Stimulated activated naive CD4-positive, alpha-beta T cell (primary cell): ENCODE measurements around the gene RBP5.
A peak's percentile ranks its signal among the peaks of the same experiment; 100 is the strongest.

Source experiments
- DNase-seq, 6 experiments: peaks; one replicate each; lab custom pipeline; 2025; lab: John Stamatoyannopoulos, UW

RBP5 gene

DNA sequence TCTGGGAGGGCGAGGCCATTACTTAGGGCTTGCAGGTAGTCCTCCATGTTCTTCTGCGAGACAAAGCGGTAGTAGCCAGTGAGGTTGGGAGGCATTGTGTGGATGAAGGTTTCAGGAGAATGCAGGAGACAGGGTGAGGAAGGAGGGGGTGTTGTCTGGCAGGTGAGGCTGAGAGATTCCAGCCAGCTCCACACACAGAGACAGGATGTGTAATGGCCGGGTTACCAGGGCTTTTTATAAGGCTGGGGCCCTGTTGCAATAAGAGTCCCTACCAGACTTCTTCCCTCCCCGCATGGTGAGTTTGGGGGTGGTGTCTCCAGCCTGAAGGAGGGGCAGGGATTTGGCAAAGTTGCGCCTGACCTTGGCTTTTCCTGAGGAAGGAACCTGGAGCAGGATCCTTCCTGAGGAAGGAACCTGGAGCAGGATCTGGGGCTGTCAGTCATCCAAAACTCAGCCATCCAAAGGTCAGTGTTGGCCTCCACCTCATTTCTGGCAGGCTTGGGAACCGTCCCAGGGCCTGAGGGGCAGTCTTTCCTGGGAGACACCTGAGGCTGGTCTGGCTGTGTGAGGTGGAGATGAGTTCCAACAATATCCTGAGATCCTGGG is at the start of gene RBP5:
Gene RBP5 (minus strand): TSS at position 209 of the 606 bp plus-strand sequence. CDS start 114 bp downstream, at position 95.
- no peak for DNase-seq

DNA sequence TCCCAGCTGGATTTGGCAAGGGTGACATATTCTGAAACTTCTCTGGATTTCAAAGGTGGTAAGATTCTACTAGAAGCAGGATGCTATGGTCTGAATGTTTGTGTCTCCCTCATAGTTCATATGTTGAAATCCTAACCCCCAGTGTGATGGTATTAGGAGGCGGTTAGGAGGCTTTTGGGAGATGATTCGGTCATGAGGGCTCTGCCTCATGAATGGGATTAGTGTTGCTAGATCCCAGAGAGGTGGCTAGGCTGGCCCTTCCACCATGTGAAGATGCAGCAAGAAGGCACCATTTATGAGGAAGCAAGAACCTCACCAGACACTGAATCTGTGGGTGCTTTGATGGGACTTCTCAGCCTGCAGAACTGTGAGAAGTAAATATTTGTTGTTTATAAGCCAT is 49.8 kb upstream of the RBP5 start:
- no peak for DNase-seq

DNA sequence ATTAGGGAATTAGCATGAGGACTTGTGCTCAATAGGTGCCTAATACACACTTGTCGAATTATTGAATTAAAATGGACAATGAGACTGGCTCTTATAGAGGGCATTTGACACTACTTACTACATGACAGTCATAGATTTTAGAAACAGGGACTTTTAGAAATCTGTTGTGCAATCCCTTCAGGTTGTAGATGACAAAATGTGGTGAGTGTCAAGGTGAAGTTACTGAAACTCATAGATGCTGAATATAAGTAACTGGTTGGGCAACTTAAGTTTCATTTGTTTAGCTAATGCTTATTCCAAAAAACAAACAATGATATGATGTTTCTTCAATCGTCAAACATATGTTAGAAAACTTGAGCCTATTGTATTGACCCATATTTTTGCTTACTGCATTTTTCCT is 47.9 kb upstream of the RBP5 start:
- DNase-seq: no peak

DNA sequence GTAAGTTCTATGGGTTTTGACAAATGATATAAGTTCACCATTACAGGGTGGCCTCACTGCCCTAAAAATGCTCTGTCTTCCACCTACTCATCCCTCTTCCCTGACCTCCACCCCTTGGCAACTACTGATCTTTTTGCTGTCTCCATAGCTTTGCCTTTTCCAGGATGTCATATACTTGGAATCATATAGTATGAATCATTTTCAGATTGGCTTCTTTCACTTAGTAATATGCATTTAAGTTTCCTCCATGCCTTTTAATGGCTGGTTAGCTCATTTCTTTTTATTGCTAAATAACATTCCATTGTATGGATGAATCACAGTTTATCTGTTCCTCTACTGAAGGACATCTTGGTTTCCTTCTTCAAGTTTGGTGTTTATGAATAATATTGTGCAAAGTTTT is 46.8 kb upstream of the RBP5 start:
- DNase-seq: no peak

DNA sequence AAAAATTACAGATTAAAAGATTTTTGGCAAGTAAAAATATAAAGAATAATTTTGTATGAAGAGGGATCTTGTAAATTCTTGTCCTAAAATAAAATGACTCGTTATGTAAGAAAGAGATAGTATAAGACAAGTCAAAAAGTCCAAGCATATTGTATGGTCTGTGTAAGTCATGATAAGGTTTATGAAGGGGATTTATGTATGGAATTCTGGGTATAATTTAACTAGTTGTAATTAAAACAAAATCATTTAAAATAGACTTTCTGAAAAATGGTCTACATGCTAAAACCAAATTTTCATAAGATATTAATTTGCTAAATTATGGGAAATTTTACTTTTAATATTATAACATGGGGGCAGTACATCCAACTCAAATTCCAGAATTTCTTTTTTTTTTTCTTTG is 43.2 kb upstream of the RBP5 start:
- DNase-seq: no peak

DNA sequence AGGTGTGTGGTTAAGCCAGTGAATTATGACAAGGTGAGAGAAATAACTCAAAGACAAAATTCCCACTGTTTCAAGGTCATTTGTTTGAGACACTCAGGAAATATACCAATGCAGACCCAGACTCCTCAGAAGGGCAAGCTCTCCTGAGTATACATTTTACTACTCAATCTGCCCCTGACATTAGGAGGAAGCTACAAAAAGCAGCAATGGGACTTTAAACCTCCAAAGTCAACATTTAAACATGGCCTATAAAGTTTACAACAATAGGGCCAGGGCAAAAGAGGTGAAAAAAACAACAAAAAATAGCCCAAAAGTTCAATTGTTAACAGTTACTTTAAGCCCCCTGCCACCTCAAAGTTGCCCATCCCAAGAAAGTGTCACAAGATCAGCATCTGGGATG is 41.3 kb upstream of the RBP5 start:
- DNase-seq: no peak

GRCh38 chr12:7162691-7163114 is 34.0 kb upstream of the RBP5 start:
- peak in 4 of 6 experiments; percentile 4 to 25 (median 10) for DNase-seq

DNA sequence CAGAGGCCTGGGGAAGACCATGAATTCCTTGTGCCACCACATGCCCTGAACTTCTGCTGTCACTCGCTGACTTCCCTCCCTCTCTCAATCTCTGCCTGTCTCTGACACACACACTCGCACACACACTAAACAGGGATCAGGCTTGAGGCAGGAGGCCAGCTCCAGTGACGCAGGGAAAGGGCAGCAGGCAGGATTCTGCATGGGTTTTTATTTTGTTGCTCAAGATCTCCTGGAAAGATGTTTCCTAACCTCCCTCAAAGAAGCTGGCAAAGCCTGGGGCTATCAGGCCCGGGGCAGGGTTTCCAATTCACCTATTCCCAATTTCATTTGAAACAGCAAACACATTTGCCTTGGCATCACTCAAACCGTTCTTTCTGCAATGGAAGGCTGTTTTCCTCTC is 33.1 kb upstream of the RBP5 start:
- no peak for DNase-seq

DNA sequence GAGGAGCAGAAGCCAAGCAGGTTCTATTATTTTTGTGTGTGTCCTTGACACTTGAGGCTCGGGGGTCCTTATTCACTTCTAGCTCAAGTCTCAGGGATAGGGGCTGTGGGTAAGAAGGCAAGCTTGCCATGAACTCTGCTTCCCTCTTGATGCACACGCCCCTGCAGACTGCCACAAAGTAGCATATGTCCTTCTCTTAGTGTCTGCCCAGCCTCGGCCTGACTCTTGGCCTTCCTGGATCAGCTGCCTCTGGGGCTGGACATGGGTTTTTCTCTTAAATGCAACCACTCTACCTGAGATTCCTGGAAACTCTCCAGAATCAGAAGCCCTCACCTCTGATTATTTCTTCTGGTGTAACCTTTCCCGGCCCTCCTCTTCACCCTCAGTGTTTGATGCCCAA is 32.6 kb upstream of the RBP5 start:
- DNase-seq: no peak

GRCh38 chr12:7160183-7160582 is 31.5 kb upstream of the RBP5 start:
- DNase-seq: no peak

DNA sequence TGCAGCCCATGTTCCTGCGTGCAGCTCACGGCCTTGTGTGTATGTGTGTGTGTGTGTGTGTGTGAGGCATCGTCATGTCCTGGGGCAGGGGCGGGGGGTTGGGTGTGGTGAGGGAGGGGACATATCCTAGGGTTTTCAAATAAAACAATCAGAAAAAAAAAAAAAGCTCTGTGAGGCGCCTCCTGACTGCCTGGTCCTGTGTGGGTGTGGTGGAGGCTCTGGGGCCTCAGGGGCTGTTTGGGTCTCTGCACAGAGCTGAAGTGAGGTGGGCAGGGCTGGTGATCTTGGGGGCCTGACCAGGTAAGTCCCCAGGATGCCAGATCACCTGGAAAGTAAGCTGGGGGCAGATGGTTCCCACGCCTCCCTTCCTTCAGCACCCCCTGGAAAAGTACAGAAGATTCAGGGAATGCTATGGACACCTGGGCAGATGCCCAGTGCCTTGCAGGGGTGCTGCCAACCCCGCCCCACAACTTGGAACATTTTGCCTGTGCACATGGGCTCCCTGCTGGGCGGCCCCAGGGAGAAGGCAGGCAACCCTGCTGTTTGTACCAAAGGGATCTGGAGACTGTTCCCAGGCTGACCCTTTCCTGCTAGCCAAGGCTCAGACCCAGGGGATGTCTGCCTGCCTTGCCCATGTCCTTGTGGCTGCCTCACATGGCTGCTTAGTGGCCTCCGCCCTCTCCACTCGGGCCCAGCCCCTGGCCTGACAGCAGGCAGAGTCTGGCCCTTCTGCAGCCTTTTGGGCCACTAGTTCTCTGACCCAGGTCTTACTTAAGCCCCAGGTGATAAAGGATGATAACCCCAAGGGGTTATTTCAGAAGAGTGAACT is 30.3 kb upstream of the RBP5 start:
- DNase-seq: no peak

DNA sequence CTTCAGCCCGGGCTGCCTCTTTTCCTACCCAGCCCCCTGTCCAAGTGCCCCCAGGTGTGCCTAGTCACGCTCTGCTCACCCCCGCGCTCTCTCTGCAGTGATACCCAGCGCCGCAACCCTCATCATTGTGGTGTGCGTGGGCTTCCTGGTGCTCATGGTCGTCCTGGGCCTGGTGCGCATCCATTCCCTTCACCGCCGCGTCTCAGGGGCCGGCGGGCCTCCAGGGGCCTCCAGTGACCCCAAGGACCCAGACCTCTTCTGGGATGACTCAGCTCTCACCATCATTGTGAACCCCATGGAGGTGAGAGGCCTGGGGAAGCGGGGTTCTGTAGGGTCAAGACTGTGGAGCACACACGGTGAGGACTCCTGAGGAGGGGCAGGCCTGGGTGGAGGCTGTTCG is 28.7 kb upstream of the RBP5 start:
- no peak for DNase-seq

DNA sequence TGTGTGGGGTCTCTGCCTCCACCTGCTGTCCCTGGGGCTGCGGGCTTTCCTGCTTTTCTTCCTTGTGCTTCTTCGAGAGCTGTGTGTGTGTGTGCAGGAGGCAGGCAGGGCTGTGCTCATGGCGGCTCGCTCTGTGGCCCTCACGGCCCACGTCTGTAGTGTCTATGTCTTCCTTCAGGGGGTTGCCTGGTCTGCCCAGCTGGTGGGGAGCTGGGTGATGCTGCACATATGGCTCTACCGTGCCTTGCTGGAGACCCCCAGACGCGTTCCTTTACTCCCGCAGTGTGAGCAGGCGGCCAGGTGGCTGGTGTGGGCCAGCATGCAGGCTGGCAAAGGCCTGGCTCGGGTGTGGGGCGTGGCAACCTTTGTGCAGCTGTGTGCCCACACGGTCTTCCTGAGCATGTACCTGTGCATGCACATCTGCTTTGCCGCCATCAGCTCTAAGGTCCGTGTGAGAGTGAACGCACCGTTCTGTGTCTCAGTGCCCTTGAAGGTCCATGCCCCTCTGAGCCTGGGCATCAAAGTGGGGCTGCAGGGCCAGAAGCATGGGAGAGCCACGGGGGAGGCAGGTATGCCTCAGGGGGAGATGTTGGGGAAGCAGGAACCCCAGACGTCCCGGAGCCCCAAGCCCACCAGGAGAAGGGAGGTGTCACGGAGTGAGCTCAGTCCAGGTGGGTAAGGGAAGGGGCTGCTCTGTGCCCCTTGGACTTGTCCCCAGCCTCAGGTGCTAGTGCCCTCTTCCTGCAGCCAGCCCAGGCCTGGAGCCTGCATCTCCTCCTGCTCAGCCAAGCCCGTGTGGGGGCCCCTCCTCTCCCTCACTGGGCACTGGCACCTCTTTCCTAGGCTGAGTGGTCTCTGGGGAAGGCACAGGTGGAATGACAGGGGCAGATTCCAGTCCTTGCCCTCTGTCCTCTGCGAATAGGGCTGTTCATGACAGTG is 27.8 kb upstream of the RBP5 start:
- no peak for DNase-seq

GRCh38 chr12:7155471-7156034 is 26.9 kb upstream of the RBP5 start:
- no peak for DNase-seq

- no peak for DNase-seq
These were observed 26.3 kb upstream of the RBP5 start for GRCh38 chr12:7154901-7155470.

- no peak for DNase-seq
These were observed 25.4 kb upstream of the RBP5 start for GRCh38 chr12:7154042-7154441.

GRCh38 chr12:7152818-7153217 is 24.1 kb upstream of the RBP5 start:
- DNase-seq: no peak

DNA sequence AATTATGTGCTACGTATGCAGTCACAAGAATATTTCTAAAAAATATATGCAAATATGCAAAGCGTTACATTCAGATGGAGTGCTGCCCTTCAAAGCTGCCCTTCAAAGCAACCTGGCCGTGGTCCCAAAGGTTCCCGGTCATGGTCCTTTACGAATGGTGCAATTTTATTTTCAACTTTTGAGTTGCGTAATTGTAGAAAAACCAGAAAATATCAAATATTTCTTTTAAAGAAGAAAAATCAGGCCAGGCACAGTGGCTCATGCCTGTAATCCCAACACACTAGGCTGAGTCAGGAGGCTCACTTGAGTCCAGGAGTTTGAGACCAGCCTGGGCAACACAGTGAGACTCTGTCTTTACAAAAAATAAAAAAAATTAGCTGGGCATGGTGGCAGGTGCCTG is 22.8 kb upstream of the RBP5 start:
- no peak for DNase-seq

- no peak for DNase-seq
These were observed 22.2 kb upstream of the RBP5 start for GRCh38 chr12:7150841-7151240.

- DNase-seq: no peak
These were observed 21.7 kb upstream of the RBP5 start for GRCh38 chr12:7150356-7150755.

GRCh38 chr12:7146906-7147305 is 18.2 kb upstream of the RBP5 start:
- no peak for DNase-seq

DNA sequence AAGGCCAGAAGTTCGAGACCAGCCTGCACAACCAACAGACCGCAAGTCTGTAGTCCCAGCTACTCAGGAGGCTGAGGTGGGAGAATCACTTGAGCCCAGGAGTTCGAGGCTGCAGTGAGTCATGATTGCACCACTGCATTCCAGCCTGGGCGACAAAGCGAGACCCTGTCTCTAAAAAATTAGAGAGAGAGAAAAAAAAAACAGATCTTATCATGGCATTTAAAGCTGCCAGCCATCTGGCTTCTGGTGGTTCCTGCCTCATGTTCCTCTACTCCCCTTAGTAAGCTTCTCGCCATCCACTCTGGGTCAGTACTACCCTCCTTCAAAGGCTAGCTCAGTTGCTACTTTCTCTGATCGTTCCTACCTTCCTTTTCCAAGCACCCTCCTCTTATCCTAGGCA is 17.5 kb upstream of the RBP5 start:
- no peak for DNase-seq
